K562 (cell line): ENCODE results near the gene TLDC2. TPM values are rescaled to one million over a fixed set of nuclear protein-coding genes. Genes with fewer than 3 reads are reported as not detected.

Experiments used
- ATF3 ChIP-seq, 2 experiments: fragments of 450-650 bp in 1 of 2; sonication (generic) in 1 of 2; formaldehyde crosslinking in 1 of 2; IDR thresholded peaks in 1 of 2; conservative IDR thresholded peaks in 1 of 2; 2 replicates each; pipeline versions ENCODE4 v1.6.1 to v1.8.1; 2016 to 2023; ENCODE audit warnings: mild to moderate bottlenecking in 2 of 2, moderate library complexity in 2 of 2, inconsistent platforms in 1 of 2, missing genetic modification reagents in 1 of 2
- JUND ChIP-seq, 2 experiments: IDR thresholded peaks; 2 replicates in 1 of 2; 3 replicates in 1 of 2; pipeline ENCODE4 v1.6.1; 2011; ENCODE audit warnings: borderline replicate concordance in 2 of 2, low read depth in 2 of 2, low read length in 2 of 2, improper control_type of control experiment in 1 of 2, missing biosample characterization in 1 of 2, missing genetic modification characterization in 1 of 2, missing genetic modification reagents in 1 of 2
- KAT8 ChIP-seq: fragments of 450-650 bp; IDR thresholded peaks from 2 replicates; pipeline ENCODE4 v1.6.1; 2016; ENCODE audit warnings: low read depth, mild to moderate bottlenecking
- PBX2 ChIP-seq, 2 experiments: IDR thresholded peaks in 1 of 2; conservative IDR thresholded peaks in 1 of 2; 2 replicates each; pipeline ENCODE4 v1.6.1; 2016; ENCODE audit warnings: low read depth in 2 of 2, mild to moderate bottlenecking in 1 of 2, missing compliant biosample characterization in 1 of 2, missing genetic modification characterization in 1 of 2, moderate library complexity in 1 of 2
- PKNOX1 ChIP-seq: fragments of 450-650 bp; IDR thresholded peaks from 2 replicates; pipeline ENCODE4 v1.6.1; 2016
- RAD21 ChIP-seq, 2 experiments: fragments of 250-450 bp in 1 of 2; fragments of 450-650 bp in 1 of 2; sonication (Bioruptor Pico) in 1 of 2; formaldehyde crosslinking in 1 of 2; IDR thresholded peaks in 1 of 2; conservative IDR thresholded peaks in 1 of 2; 2 replicates each; pipeline versions ENCODE4 v1.4.0 to v1.8.0; 2020 to 2022; ENCODE audit warnings: mild to moderate bottlenecking in 2 of 2, moderate library complexity in 1 of 2
- RBM34 ChIP-seq: fragments of 200-400 bp; formaldehyde crosslinking; IDR thresholded peaks from 2 replicates; pipeline ENCODE4 v1.6.1; 2018; ENCODE audit warnings: low read length, borderline replicate concordance; ENCODE audit not compliant: insufficient read depth
- TAL1 ChIP-seq: fragments of 450-650 bp; IDR thresholded peaks from 2 replicates; pipeline ENCODE4 v1.6.1; 2016; ENCODE audit warnings: mild to moderate bottlenecking
- THRAP3 ChIP-seq: fragments of 450-650 bp; IDR thresholded peaks from 2 replicates; pipeline ENCODE4 v1.6.1; 2016; ENCODE audit warnings: mild to moderate bottlenecking, inconsistent platforms, borderline replicate concordance
- ZNF124 ChIP-seq: sonication (generic); formaldehyde crosslinking; IDR thresholded peaks from 2 replicates; pipeline ENCODE4 v1.8.1; 2022; ENCODE audit warnings: missing genetic modification reagents
- ZNF277 ChIP-seq: fragments of 250-450 bp; sonication (Bioruptor Pico); IDR thresholded peaks from 2 replicates; pipeline ENCODE4 v1.8.0; 2022; ENCODE audit warnings: inconsistent platforms, mild to moderate bottlenecking, moderate library complexity, borderline replicate concordance
- ZNF3 ChIP-seq: fragments of 250-450 bp; sonication (Bioruptor Pico); IDR thresholded peaks from 2 replicates; pipeline ENCODE4 v1.5.0; 2021; ENCODE audit warnings: mild to moderate bottlenecking, moderate library complexity
- ZNF398 ChIP-seq: fragments of 250-450 bp; sonication (Bioruptor Pico); IDR thresholded peaks from 2 replicates; pipeline ENCODE4 v1.8.0; 2021; ENCODE audit warnings: moderate library complexity, mild to moderate bottlenecking, inconsistent platforms
- ZNF57 ChIP-seq: fragments of 450-650 bp; formaldehyde crosslinking; IDR thresholded peaks from 2 replicates; pipeline ENCODE4 v1.4.0; 2020; ENCODE audit warnings: mild to moderate bottlenecking, moderate library complexity
- ZNF644 ChIP-seq: fragments of 200-800 bp; sonication (Bioruptor generic); IDR thresholded peaks from 2 replicates; pipeline ENCODE4 v1.6.1; 2016; ENCODE audit warnings: low read depth, missing genetic modification characterization, missing compliant biosample characterization
- polyA plus RNA-seq, 8 experiments: library from polyadenylated mRNA; depleted of rRNA in 4 of 8; stranded (reverse) in 5 of 8; unstranded in 3 of 8; fragments of >200 nt; fragmentation: Nextera tagmentation in 2 of 8; fragmentation: Illumina TruSeq in 1 of 8; extraction: Ambion mirVana in 2 of 8; extraction: Trizol in 1 of 8; gene quantifications; 2 replicates each; pipeline versions ENCODE4 v1.2.1 to v1.2.3, GENCODE V29; 2011 to 2014; ENCODE audit warnings: inconsistent platforms in 1 of 8, missing spikeins in 1 of 8
- total RNA-seq, 7 experiments: library from RNA; depleted of rRNA in 6 of 7; stranded (reverse); fragments of >200 nt in 6 of 7; fragmentation: Illumina TruSeq in 2 of 7; extraction: Trizol in 2 of 7; gene quantifications; 2 replicates each; pipeline versions ENCODE4 v1.2.1 to v1.2.3, GENCODE V29; 2011 to 2021; ENCODE audit warnings: low replicate concordance in 1 of 7

TLDC2 gene
- total and polyA plus RNA-seq, 9 of the 15 experiments (the other 6 are each of a cell fraction or from before 2014, with no cell fraction given) = not detected

GRCh38 chr20:36941401-36941835 lies 65.5 kb downstream of the TLDC2 start (continued):
- no peak for TF ChIP-seq PBX2 (CRISPR knock-in tag; IDR thresholded peaks at IDR 0.05; ENCODE audit: low read depth)
- peak; percentile 86 for TF ChIP-seq PBX2 (tag; conservative IDR thresholded peaks at IDR 0.05; ENCODE audit: low read depth)
- TF ChIP-seq TAL1 = no peak
- no peak for TF ChIP-seq KAT8
- TF ChIP-seq ZNF277 (CRISPR knock-in tag) = no peak
- no peak for TF ChIP-seq ZNF644 (tag)
- no peak for TF ChIP-seq RAD21 (CRISPR knock-in tag; conservative IDR thresholded peaks at IDR 0.05 in 1 of 2, IDR thresholded peaks at IDR 0.05 in 1 of 2)
- no peak for TF ChIP-seq RBM34
- no peak for TF ChIP-seq ZNF124 (CRISPR knock-in tag)
- peak; percentile 30; the same call in 1 of the 2 replicates for TF ChIP-seq ATF3 (IDR thresholded peaks at IDR 0.05)
- no peak for TF ChIP-seq ATF3 (CRISPR knock-in tag; conservative IDR thresholded peaks at IDR 0.05)
- TF ChIP-seq ZNF57 (CRISPR knock-in tag) = no peak
- no peak for TF ChIP-seq ZNF3 (CRISPR knock-in tag)
- peak; percentile 71 for TF ChIP-seq PKNOX1
- no peak for TF ChIP-seq ZNF398 (CRISPR knock-in tag)
- no peak for TF ChIP-seq THRAP3
- no peak for TF ChIP-seq JUND (IDR thresholded peaks at IDR 0.05; ENCODE audit: borderline replicate concordance, low read depth, low read length)
- TF ChIP-seq JUND (tag; IDR thresholded peaks at IDR 0.05; ENCODE audit: borderline replicate concordance, low read depth, low read length) = peak; percentile 43; the same call in 1 of the 3 replicates
